ACHN (cell line): ENCODE measurements around the gene NEUROD6.

Source experiments
- DNase-seq: peaks from one replicate; pipeline ENCODE4 v3.0.0-alpha.2; 2015
- in situ Hi-C: cut with HindIII; loops from 2 replicates; pipeline ENCODE4 v1.10.0; 2017; ENCODE audit warnings: low sequenced_read_pairs, low pct_ligation_motif_present, low pct_unique_long_range_greater_than_20kb

NEUROD6 gene

DNA sequence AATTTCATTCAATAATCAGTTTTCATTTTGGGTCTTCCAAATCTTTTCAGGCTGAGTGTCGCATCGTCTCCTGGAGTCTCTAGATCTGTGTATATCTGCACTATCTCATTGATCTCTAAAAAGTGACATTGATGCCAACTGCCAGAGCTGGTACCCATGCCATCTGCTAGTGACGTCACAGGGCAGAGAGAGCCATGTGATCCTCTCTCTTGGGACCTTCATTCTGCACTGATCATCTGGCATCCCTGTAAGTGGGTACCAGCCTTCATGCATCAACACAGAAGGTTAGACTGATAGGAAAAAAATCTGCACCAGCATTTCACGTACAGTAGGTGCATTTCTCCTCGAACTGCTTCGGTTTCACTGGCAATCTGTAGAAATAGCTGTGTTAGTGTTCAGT, at the start of gene NEUROD6:
TSS of gene NEUROD6 (minus strand) at position 124 of the 400 bp plus-strand sequence. CDS start 1,458 bp downstream, outside the sequence.
- in situ Hi-C loops, result no loop called here
- DNase-seq, result no peak

GRCh38 chr7:31384466-31384865, 43.9 kb upstream of the NEUROD6 start:
- in situ Hi-C loops, result no loop called here
- no peak for DNase-seq

- no peak for DNase-seq
- in situ Hi-C loops, result no loop called here
These were observed 42.2 kb upstream of the NEUROD6 start for GRCh38 chr7:31382722-31383121.

DNA sequence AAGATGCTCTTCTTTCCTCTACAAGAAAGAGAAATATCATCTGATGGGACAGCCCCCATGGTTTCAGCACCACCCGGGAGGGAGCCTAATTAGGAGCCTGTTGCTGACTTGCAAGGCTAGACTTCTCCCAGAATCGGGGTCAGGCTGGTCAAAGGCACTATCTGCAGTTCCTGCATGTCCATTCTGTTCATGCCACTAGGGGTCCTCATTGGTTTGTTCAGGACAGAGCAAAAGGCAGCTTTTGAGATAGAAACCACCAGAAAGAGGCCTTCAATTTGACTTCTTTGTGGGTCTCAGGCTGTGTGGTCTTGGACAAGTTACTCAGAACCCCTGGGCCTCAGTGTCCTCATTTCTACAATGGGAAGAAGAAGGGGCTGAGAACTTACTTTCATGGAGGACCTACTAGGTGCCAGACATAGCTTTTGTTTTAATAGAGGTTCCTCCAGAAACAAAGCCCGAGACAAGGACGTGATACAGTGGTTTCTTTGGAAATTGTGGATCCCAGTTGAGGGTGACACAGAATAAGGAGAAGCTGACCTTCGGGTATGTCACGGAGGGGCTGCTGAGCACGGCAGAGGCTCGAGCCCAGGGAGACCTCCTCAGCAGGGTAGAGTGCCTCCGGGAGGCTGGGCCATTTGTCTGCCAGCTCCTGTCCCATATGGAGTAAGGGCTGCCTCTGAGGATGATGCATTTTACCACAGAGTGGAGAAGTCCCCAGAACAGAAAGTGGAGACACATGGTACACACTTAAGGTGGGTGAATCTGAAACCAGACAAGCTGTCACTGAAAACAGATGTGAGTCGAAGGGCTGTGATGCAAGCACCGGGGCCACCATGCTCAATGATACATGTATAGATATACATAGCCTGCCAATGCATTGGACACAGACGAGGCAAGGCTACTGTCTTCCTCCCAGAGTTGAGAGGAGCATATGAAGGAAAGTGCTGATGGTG, 33.1 kb upstream of the NEUROD6 start:
- DNase-seq, result peak; percentile 71
- in situ Hi-C loops, result no loop called here

DNA sequence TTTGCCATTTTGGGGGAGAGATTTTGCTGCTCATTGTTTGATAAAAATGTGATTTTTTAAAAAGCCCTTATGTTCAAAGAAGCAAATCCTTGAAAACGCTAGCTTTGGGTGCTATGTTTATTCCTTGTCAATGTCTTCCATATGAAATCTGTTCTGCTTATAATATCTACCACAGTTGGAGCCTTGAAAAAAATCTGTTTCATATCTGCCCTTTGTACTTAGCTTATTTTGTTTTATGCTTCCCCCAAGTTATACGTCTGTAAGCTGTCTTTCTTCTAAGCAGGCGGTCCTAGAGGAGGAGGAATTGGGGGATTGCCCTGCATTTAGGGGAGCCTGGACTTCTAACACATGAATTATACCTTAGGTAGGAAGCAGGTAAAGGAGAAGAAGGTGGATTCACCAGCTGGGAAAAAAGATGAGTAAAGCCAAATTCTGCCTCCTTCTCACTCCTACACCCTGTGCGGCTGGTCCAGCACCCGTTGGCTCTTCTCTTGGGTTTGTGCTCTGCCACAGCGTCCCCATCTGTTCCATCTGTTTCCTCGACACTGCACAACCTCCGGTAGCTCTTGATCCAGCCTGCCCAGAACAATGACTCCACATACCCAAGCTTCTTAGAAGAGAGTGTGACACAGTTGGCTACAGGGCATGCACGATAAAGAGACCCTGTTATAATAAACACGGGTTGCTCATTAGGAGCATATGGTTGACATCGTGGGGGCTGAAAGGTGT, 31.9 kb upstream of the NEUROD6 start:
- in situ Hi-C loops, result no loop called here

DNA sequence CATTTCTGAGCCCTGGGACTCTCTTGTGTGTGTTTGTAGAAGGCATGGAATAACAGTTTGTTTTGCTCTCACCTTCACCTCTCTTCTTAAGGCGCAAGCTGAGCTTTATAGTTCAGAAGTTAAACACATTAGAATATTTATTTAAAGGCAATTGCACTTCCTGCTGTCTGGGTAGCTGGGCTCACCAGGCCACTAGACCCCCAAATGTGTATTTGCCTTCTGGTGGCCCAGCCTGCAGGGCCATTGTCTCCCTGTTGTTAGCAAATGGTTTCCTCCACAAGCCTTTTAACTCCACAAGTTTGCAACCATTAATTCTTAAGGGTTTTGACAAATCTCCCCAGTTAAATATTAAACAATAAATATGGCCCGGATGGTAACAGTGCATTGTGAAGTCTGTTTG, 31.1 kb upstream of the NEUROD6 start:
- DNase-seq, result no peak

More for the DNA sequence above, 31.9 kb upstream of the NEUROD6 start:
- DNase-seq, result no peak

DNA sequence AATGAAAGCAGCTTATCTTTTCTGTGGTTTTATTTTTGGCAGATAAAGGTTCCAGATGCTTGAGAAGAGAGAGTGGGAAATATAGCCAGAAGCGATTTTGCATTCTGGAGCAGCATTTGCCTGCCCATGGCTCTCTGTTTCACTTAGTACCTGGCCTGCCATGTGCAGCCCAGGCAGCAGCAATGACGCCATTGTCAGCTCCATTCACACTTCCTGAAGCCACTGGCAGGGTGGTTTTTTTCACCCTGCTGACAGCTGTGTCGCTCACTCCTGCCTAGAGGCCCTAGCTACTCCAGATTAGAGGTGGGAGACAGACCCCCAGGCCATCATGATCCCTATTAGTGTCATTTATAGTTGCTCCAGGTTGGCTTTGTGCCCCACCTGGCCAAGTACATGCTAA, 30.1 kb upstream of the NEUROD6 start:
- in situ Hi-C loops, result no loop called here
- DNase-seq, result no peak

More for the DNA sequence above, 31.1 kb upstream of the NEUROD6 start:
- in situ Hi-C loops, result no loop called here

- in situ Hi-C loops, result no loop called here
- DNase-seq, result no peak
These were observed 28.1 kb upstream of the NEUROD6 start for GRCh38 chr7:31368620-31369019.

DNA sequence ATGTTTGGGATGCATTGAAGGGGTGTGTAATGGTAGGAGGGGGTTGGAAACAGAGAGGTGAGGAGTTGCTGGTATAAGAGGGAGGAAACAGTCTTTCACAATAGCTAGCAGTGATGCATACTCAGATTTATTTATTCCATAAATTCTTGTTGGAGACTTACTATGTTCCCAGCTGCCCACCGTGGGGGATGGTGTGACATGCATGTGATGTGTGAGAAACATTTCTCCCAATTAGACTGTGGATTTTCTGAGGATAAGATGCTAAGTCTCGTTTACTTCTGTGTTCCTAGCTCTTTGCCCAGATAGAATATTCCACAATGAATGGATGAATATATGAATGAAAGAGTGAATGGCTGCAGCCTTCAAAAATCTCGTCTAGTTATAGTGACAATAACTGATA, 23.0 kb upstream of the NEUROD6 start:
- DNase-seq, result no peak
- in situ Hi-C loops, result no loop called here

GRCh38 chr7:31363051-31363450, 22.5 kb upstream of the NEUROD6 start:
- DNase-seq, result no peak
- in situ Hi-C loops, result no loop called here

DNA sequence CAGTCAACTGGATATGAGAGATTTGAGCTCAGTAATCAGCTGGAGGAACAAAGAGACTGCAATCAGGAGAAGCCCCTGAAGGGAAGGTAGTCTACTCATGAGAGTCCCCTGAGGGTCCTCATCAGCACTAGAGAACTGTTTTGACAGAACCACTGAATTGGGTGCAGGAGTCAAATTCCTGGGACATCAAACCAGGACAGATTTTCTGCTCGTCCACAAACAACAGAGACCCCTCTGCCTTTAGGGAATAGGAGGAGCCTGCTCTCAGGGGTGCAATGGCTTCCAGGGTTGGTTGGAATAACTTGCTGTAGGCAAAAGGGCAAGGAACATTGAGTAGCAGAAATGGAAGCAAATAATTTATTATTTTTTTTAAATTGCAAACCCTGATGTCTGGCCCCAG, 21.9 kb upstream of the NEUROD6 start:
- no peak for DNase-seq
- in situ Hi-C loops, result no loop called here

DNA sequence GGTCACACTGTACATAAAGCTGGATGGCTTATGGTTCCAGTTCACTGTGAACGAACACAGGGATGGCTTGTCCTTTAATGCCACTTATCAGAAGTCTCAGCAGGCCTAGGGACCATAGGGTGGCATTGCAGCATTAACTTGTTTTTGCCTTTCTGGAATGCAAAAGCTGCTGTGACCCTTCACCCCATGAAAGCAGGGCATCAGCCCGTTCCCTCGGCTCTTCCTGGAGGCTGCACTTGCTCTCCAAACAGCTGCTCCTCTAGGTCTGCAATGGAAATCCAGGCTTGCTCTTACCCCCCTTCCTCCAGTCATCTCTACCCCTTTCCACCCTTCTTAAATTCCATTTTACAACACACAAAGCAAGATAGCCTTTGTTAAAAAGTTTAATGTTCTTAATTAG, 17.9 kb upstream of the NEUROD6 start:
- in situ Hi-C loops, result no loop called here

DNA sequence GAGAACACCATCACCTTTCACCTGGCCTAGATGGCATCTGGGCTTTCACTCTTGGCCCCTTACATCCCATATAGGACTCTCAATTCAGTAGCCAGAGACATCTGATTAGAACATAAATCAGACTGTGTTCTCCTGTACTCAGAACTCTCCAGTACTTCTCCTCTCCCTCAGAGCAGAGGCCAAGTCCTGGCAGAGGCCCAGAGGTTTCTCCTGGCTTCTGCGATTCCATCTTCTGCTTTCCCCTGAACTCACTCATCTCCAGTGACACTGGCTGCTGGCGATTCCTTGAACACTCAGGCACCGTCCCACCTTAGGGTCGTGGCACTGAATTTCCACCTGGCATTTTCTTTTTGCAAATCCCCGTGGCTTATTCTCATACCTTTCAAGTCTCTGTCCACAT, 4.9 kb upstream of the NEUROD6 start:
- in situ Hi-C loops, result no loop called here
- no peak for DNase-seq

More for the DNA sequence above, 17.9 kb upstream of the NEUROD6 start:
- DNase-seq, result no peak

- in situ Hi-C loops, result no loop called here
These were observed 3.2 kb upstream of the NEUROD6 start for GRCh38 chr7:31343516-31344305.

DNA sequence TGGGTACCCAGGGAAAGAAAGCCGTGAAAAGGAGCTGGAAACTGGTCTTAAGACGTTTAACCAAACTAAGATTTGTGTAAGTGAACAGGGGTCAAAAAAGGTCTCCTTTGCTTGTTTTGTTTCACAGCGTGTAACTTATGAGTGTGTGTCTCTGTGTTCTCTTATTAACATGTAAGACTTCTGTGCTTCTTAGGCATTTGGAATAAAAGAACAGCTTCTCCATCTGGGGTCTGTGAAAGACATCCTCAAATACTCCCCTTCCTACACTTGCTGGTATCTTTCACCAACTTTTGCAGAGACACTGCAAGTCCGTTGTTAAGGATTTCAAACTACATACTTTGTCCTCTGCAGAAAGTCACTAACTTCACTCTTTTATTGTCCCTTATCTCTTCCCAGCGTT, 615 bp upstream of the NEUROD6 start:
- no peak for DNase-seq
- in situ Hi-C loops, result no loop called here

More at GRCh38 chr7:31343516-31344305, 3.2 kb upstream of the NEUROD6 start:
- no peak for DNase-seq

DNA sequence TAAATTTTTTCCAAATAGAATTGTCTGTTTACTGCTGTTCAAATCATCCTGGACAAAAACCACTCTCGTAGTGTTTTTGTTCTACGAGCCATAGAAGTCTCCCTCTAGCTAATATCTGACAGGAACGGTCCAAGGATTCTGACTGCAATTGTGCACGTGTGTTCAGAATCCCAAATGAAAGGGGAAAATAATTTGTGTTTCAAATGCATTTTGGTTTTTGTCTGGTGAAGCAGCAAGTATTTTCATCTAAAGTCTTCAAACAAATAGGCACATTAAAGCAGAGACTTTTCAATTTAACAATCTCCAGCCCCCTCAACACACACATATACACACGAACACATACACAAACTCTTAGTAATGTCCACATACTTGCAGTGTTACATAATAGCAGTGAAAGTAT, 475 bp downstream of the NEUROD6 start:
- in situ Hi-C loops, result no loop called here
- no peak for DNase-seq

DNA sequence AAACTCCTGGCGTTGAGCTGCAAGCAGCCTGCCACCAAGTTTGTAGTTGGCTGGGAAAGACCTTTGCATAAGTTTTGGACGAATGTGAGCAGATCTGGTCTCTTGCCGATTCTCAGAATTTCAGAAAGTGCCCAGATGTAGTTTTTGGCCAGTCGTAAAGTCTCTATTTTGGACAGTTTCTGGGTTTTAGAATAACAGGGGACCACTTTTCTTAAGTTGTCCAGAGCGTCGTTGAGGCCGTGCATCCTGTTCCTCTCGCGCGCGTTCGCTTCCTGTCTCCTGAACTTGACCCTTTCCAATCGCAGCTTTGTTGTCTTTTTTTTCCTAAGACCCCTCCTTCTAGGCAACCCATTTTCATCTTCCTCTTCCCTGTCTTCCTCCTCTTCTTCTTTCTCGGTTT, 1.8 kb downstream of the NEUROD6 start:
- in situ Hi-C loops, result no loop called here
- DNase-seq, result no peak

- no peak for DNase-seq
- in situ Hi-C loops, result no loop called here
These were observed 3.4 kb downstream of the NEUROD6 start for GRCh38 chr7:31337002-31337565.
